Stomach (tissue), 9 donors: ENCODE measurements around the gene NPY5R. TPM values are rescaled to one million over a fixed set of nuclear protein-coding genes. Genes with fewer than 3 reads are reported as not detected.

Source experiments
- DNase-seq, 2 donors: peaks; one replicate each; pipeline versions ENCODE4 v3.0.0 to v3.0.0-alpha.2; 2013 to 2019
- H3K27ac ChIP-seq, 5 donors: fragments of 200-600 bp in 4 of 5; sonication (generic) in 4 of 5; one replicate each; pipeline ENCODE4 v1.5.1; 2013 to 2019; ENCODE audit warnings: mild to moderate bottlenecking in 1 of 5, moderate library complexity in 1 of 5
- H3K27me3 ChIP-seq, 3 donors: fragments of 200-600 bp; sonication (generic); one replicate each; pipeline ENCODE4 v1.5.1; 2017 to 2019; ENCODE audit warnings: mixed run types in 1 of 3
- H3K36me3 ChIP-seq, 4 donors: fragments of 200-600 bp; sonication (generic); 1 replicate in 3 of 4; 2 replicates in 1 of 4; pipeline ENCODE4 v1.5.1; 2016 to 2019
- H3K4me1 ChIP-seq, 4 donors: fragments of 200-600 bp; sonication (generic); one replicate each; pipeline ENCODE4 v1.5.1; 2016 to 2019
- H3K4me3 ChIP-seq, 4 donors: fragments of 200-600 bp; sonication (generic) in 3 of 4; one replicate each; pipeline ENCODE4 v1.5.1; 2016 to 2019; ENCODE audit warnings: mild to moderate bottlenecking in 1 of 4
- H3K9me3 ChIP-seq, 4 donors: fragments of 200-600 bp; sonication (generic); one replicate each; pipeline ENCODE4 v1.5.1; 2016 to 2019
- CTCF ChIP-seq, 7 experiments: fragments of 450-650 bp in 4 of 7; fragments of 200-600 bp in 3 of 7; sonication (generic) in 3 of 7; IDR thresholded peaks; one replicate each; pipeline ENCODE4 v1.5.1; 2016 to 2019; ENCODE audit warnings: antibody characterized with exemption in 7 of 7, control low read depth in 2 of 7, mild to moderate bottlenecking in 1 of 7
- EP300 ChIP-seq: sonication (generic); formaldehyde crosslinking; IDR thresholded peaks from one replicate; pipeline ENCODE4 v1.6.1; 2017; ENCODE audit warnings: antibody characterized with exemption
- POLR2A ChIP-seq, 4 donors: fragments of 450-650 bp; IDR thresholded peaks; one replicate each; pipeline ENCODE4 v1.6.1; 2016; ENCODE audit warnings: antibody characterized with exemption in 4 of 4, control low read depth in 2 of 4, mild to moderate bottlenecking in 1 of 4, moderate library complexity in 1 of 4
- POLR2AphosphoS5 ChIP-seq, 3 donors: sonication (generic); formaldehyde crosslinking; IDR thresholded peaks; one replicate each; pipeline ENCODE4 v1.6.1; 2016; ENCODE audit warnings: antibody characterized with exemption in 3 of 3
- WGBS, 5 donors: extraction: QIAGEN DNeasy Blood & Tissue Kit in 3 of 5; methylation state at CpG; one replicate each; pipeline versions ENCODE4 v1.1.5 to v1.1.7; 2013 to 2018; 5-methylcytosine and 5-hydroxymethylcytosine counted together
- intact Hi-C: fragments of 100-400 bp; cut with DNase I; formaldehyde crosslinking; loops from one replicate; pipeline ENCODE4 v1.15.1; 2023; ENCODE audit warnings: low total_unique reads
- polyA plus RNA-seq, 3 donors: library from polyadenylated mRNA; stranded (reverse); fragments of 200-250 nt; gene quantifications; one replicate each; pipeline ENCODE4 v1.2.3, GENCODE V29; 2013
- total RNA-seq, 5 donors: library from RNA; depleted of rRNA; stranded (reverse); fragments of >200 nt; gene quantifications; one replicate each; pipeline versions ENCODE4 v1.1.0 to v1.2.3, GENCODE V29; 2014 to 2016
- donor health status: healthy with polysubstance abuse.
- donor health status: Bipolar disorder and iron deficiency.
- donor health status: healthy.

The NPY5R gene
- total and polyA plus RNA-seq, 8 donors: 0.55 TPM; not detected in 7

- H3K9me3 ChIP-seq: no peaks in the 10 kb centered on the region
- no peaks in the 10 kb centered on the region for H3K36me3 ChIP-seq
- no peak overlapping the region for H3K4me3 ChIP-seq
- no peaks in the 10 kb centered on the region for H3K4me1 ChIP-seq
- intact Hi-C loops: no loop called here
- TF ChIP-seq POLR2A (IDR thresholded peaks at IDR 0.05) (no peak), CTCF (IDR thresholded peaks at IDR 0.05) (no peak), POLR2AphosphoS5 (IDR thresholded peaks at IDR 0.05) (no peak), EP300 (no peak)
- DNase-seq: no peak
- H3K27ac ChIP-seq: no peak overlapping the region
- no peaks in the 10 kb centered on the region for H3K27me3 ChIP-seq
Measured at GRCh38 chr4:163378661-163379060, 35.0 kb downstream of the NPY5R start.

- Histone ChIP-seq H3K9me3 (no peaks in the 10 kb centered on the region), H3K36me3 (no peaks in the 10 kb centered on the region), H3K27me3 (no peaks in the 10 kb centered on the region), H3K27ac (no peak overlapping the region), H3K4me1 (no peaks in the 10 kb centered on the region), H3K4me3 (no peak overlapping the region)
- TF ChIP-seq EP300 (no peak), POLR2A (IDR thresholded peaks at IDR 0.05) (no peak), CTCF (IDR thresholded peaks at IDR 0.05) (no peak), POLR2AphosphoS5 (IDR thresholded peaks at IDR 0.05) (no peak)
- 45 to 67% (median 57%) methylated on average over 5 of the region's 5 CpGs for WGBS, 5 donors
- DNase-seq: no peak
- intact Hi-C loops: no loop called here
Measured at GRCh38 chr4:163380703-163381102, 37.0 kb downstream of the NPY5R start.

- Histone ChIP-seq H3K27ac (no peak overlapping the region), H3K9me3 (no peaks in the 10 kb centered on the region), H3K4me3 (no peak overlapping the region), H3K4me1 (no peaks in the 10 kb centered on the region), H3K27me3 (no peaks in the 10 kb centered on the region), H3K36me3 (no peaks in the 10 kb centered on the region)
- 53 to 77% (median 73%) methylated on average over 7 of the region's 7 CpGs for WGBS, 5 donors
- peak in 1 of 2 donors; percentile 6 for DNase-seq
- intact Hi-C loops: no loop called here
- TF ChIP-seq POLR2AphosphoS5 (IDR thresholded peaks at IDR 0.05) (no peak), CTCF (IDR thresholded peaks at IDR 0.05) (no peak), EP300 (no peak), POLR2A (IDR thresholded peaks at IDR 0.05) (no peak)
Measured at GRCh38 chr4:163382178-163382869, 38.6 kb downstream of the NPY5R start.

GRCh38 chr4:163384434-163384833, 40.7 kb downstream of the NPY5R start:
- intact Hi-C loops: no loop called here
- no peak overlapping the region for H3K27ac ChIP-seq
- DNase-seq: no peak
- H3K36me3 ChIP-seq: no peaks in the 10 kb centered on the region
- WGBS, 5 donors: 82 to 89% (median 87%) methylated on average over 5 of the region's 5 CpGs
- H3K4me1 ChIP-seq: no peaks in the 10 kb centered on the region
- H3K4me3 ChIP-seq: no peak overlapping the region
- no peaks in the 10 kb centered on the region for H3K9me3 ChIP-seq
- no peaks in the 10 kb centered on the region for H3K27me3 ChIP-seq
- TF ChIP-seq CTCF (IDR thresholded peaks at IDR 0.05) (no peak), POLR2A (IDR thresholded peaks at IDR 0.05) (no peak)
